B cell (primary cell): ENCODE results near the gene SPRR5. TPM values are rescaled to one million over a fixed set of nuclear protein-coding genes. Genes with fewer than 3 reads are reported as not detected.

Source experiments
- ATAC-seq: fragments of 200-7000 bp; cut with Tn5 transposase; one replicate; pipeline ENCODE4 v1.10.0; 2021; ENCODE audit warnings: low read depth, mild to moderate bottlenecking, moderate number of reproducible peaks, moderate library complexity
- CTCF ChIA-PET: fragments of 350-600 bp; sonication (Branson Sonifier 250); formaldehyde crosslinking; loops from one replicate; lab custom pipeline; 2021; ENCODE audit warnings: antibody characterized with exemption, inconsistent platforms; lab: Charles Lee
- POLR2A ChIA-PET: fragments of 350-600 bp; sonication (Branson Sonifier 250); formaldehyde crosslinking; loops from one replicate; lab custom pipeline; 2021; ENCODE audit warnings: antibody characterized with exemption; lab: Charles Lee
- DNase-seq: peaks from one replicate; pipeline ENCODE4 v3.0.0; 2013
- H2AFZ ChIP-seq: 2 replicates; pipeline ENCODE4 v1.6.1; 2012; ENCODE audit warnings: mild to moderate bottlenecking, low read depth, low read length; ENCODE audit not compliant: insufficient read depth, poor library complexity, severe bottlenecking
- H3K27ac ChIP-seq, 2 donors: 1 replicate in 1 of 2; 2 replicates in 1 of 2; pipeline ENCODE4 v1.5.1; 2012 to 2013; ENCODE audit warnings: low read length in 2 of 2, mild to moderate bottlenecking in 2 of 2, moderate library complexity in 1 of 2
- H3K27me3 ChIP-seq, 4 experiments: fragments of 200-600 bp in 1 of 4; sonication (generic) in 1 of 4; replicated peaks in 1 of 4; 1 replicate in 2 of 4; 2 replicates in 2 of 4; pipeline versions ENCODE4 v1.6.1 to v1.7.0; 2013 to 2016; ENCODE audit warnings: low read length in 3 of 4, mild to moderate bottlenecking in 2 of 4, mixed read lengths in 1 of 4, moderate library complexity in 1 of 4; ENCODE audit not compliant: insufficient read depth in 4 of 4, control insufficient read depth in 3 of 4; ENCODE audit errors: control extremely low read depth in 1 of 4
- H3K36me3 ChIP-seq, 2 experiments: replicated peaks in 1 of 2; 1 replicate in 1 of 2; 2 replicates in 1 of 2; pipeline versions ENCODE4 v1.6.1 to v1.7.1; 2013; ENCODE audit warnings: low read length in 1 of 2; ENCODE audit not compliant: insufficient read depth in 2 of 2, control insufficient read depth in 1 of 2; ENCODE audit errors: control extremely low read depth in 1 of 2, extremely low read depth in 1 of 2
- H3K4me1 ChIP-seq, 2 donors: fragments of 200-600 bp in 1 of 2; sonication (generic) in 1 of 2; 1 replicate in 1 of 2; 2 replicates in 1 of 2; pipeline versions ENCODE4 v1.5.1 to v1.6.1; 2013 to 2017; ENCODE audit warnings: low read length in 2 of 2; ENCODE audit not compliant: control insufficient read depth in 2 of 2, insufficient read depth in 2 of 2
- H3K4me2 ChIP-seq: replicated peaks from 2 replicates; pipeline ENCODE3; 2012; ENCODE audit warnings: mild to moderate bottlenecking, low read depth, low read length; ENCODE audit not compliant: poor library complexity, severe bottlenecking
- H3K4me3 ChIP-seq, 5 experiments: fragments of 200-600 bp in 1 of 5; sonication (generic) in 1 of 5; 1 replicate in 3 of 5; 2 replicates in 2 of 5; pipeline versions ENCODE4 v1.5.1 to v1.7.0; 2011 to 2016; ENCODE audit warnings: low read length in 4 of 5, mild to moderate bottlenecking in 4 of 5, low read depth in 2 of 5, control low read depth in 1 of 5, moderate library complexity in 1 of 5; ENCODE audit not compliant: insufficient read depth in 1 of 5; ENCODE audit errors: control extremely low read depth in 1 of 5, extremely low read depth in 1 of 5
- H3K79me2 ChIP-seq: fragments of 200-600 bp; sonication (generic); one replicate; pipeline ENCODE4 v1.6.0; 2016; ENCODE audit warnings: low read length; ENCODE audit not compliant: control insufficient read depth, insufficient read depth
- H3K9ac ChIP-seq: fragments of 200-600 bp; sonication (generic); 2 replicates; pipeline ENCODE4 v1.6.1; 2017; ENCODE audit warnings: mild to moderate bottlenecking, low read length, moderate library complexity
- H3K9me3 ChIP-seq, 3 donors: one replicate each; pipeline versions ENCODE4 v1.6.1 to v1.7.1; 2013; ENCODE audit warnings: low read length in 2 of 3; ENCODE audit not compliant: control insufficient read depth in 2 of 3, insufficient read depth in 1 of 3; ENCODE audit errors: control extremely low read depth in 1 of 3
- H4K20me1 ChIP-seq: 2 replicates; pipeline ENCODE4 v1.6.0; 2012; ENCODE audit warnings: mild to moderate bottlenecking, low read length; ENCODE audit not compliant: insufficient read depth, control insufficient read depth, poor library complexity, severe bottlenecking
- H3K27ac Mint-ChIP-seq: one replicate; pipeline ENCODE4 v1.8.0; 2021; ENCODE audit warnings: mixed read lengths
- H3K27me3 Mint-ChIP-seq: one replicate; pipeline ENCODE4 v1.8.0; 2021; ENCODE audit warnings: mixed read lengths
- H3K4me1 Mint-ChIP-seq: one replicate; pipeline ENCODE4 v1.8.0; 2021; ENCODE audit warnings: mixed read lengths
- H3K4me3 Mint-ChIP-seq: one replicate; pipeline ENCODE4 v1.8.0; 2021; ENCODE audit warnings: mixed read lengths
- H3K9me3 Mint-ChIP-seq: one replicate; pipeline ENCODE4 v1.8.0; 2022; ENCODE audit warnings: mixed read lengths; ENCODE audit not compliant: insufficient read depth
- EZH2 ChIP-seq: IDR thresholded peaks from 2 replicates; pipeline ENCODE4 v1.6.1; 2012; ENCODE audit warnings: borderline replicate concordance, low read depth, mild to moderate bottlenecking, moderate library complexity, low read length; ENCODE audit not compliant: insufficient read depth, poor library complexity, severe bottlenecking
- WGBS: methylation state at CpG from one replicate; pipeline ENCODE4 v1.1.5; 2013; ENCODE audit warnings: missing lambda C conversion rate; ENCODE audit not compliant: insufficient coverage; 5-methylcytosine and 5-hydroxymethylcytosine counted together
- intact Hi-C: fragments of 100-400 bp; cut with micrococcal nuclease; formaldehyde crosslinking; loops from one replicate; pipeline ENCODE4 v1.10.0; 2022
- polyA plus RNA-seq: library from polyadenylated mRNA; depleted of rRNA; stranded (reverse); fragments of >200 nt; gene quantifications from 2 replicates; pipeline ENCODE4 v1.2.3, GENCODE V29; 2012
- total RNA-seq, 2 donors: library from RNA; stranded (reverse); fragments of 120-200 nt in 1 of 2; gene quantifications; 1 replicate in 1 of 2; 2 replicates in 1 of 2; pipeline versions ENCODE4 v1.2.3 to v1.2.4, GENCODE V29; 2013 to 2022
- TF ChIP-seq, protein P1 (sequence below): fragments of 200-600 bp; IDR thresholded peaks from one replicate; pipeline ENCODE4 v1.8.0; 2022; ENCODE audit warnings: antibody characterized with exemption, mild to moderate bottlenecking

The SPRR5 gene
- total and polyA plus RNA-seq, 2 donors (not counting 1 experiment from before 2014, with no cell fraction given) = not detected

- no peaks in the 10 kb centered on the region for H3K79me2 ChIP-seq
- Mint-ChIP-seq H3K9me3 (no peaks in the 10 kb centered on the region), H3K27ac (no peak overlapping the region), H3K4me3 (no peak overlapping the region), H3K4me1 (no peaks in the 10 kb centered on the region), H3K27me3 (peaks cover 26% of the 10 kb centered on the region)
- no peak for ATAC-seq
- ChIA-PET CTCF (no interaction called here), POLR2A (no interaction called here)
- H3K4me2 ChIP-seq = no peak overlapping the region
- intact Hi-C loops = no loop called here
- no peaks in the 10 kb centered on the region for H4K20me1 ChIP-seq
- H2AFZ ChIP-seq = no peak overlapping the region
- no peak overlapping the region for H3K4me3 ChIP-seq
- DNase-seq = no peak
- no peak for TF ChIP-seq EZH2
- TF ChIP-seq, protein P1, sequence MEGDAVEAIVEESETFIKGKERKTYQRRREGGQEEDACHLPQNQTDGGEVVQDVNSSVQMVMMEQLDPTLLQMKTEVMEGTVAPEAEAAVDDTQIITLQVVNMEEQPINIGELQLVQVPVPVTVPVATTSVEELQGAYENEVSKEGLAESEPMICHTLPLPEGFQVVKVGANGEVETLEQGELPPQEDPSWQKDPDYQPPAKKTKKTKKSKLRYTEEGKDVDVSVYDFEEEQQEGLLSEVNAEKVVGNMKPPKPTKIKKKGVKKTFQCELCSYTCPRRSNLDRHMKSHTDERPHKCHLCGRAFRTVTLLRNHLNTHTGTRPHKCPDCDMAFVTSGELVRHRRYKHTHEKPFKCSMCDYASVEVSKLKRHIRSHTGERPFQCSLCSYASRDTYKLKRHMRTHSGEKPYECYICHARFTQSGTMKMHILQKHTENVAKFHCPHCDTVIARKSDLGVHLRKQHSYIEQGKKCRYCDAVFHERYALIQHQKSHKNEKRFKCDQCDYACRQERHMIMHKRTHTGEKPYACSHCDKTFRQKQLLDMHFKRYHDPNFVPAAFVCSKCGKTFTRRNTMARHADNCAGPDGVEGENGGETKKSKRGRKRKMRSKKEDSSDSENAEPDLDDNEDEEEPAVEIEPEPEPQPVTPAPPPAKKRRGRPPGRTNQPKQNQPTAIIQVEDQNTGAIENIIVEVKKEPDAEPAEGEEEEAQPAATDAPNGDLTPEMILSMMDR = no peak
- no peaks in the 10 kb centered on the region for H3K4me1 ChIP-seq
- peaks cover 0 to 2% (median 0%) of the 10 kb centered on the region in 4 experiments for H3K27me3 ChIP-seq
- H3K9ac ChIP-seq = no peak overlapping the region
- H3K9me3 ChIP-seq = no peaks in the 10 kb centered on the region
- 86% methylated on average over 1 of the region's 3 CpGs for WGBS
- no peaks in the 10 kb centered on the region for H3K36me3 ChIP-seq
- H3K27ac ChIP-seq = no peak overlapping the region
Measured at GRCh38 chr1:152946248-152946647, 758 bp upstream of the SPRR5 start.

DNA sequence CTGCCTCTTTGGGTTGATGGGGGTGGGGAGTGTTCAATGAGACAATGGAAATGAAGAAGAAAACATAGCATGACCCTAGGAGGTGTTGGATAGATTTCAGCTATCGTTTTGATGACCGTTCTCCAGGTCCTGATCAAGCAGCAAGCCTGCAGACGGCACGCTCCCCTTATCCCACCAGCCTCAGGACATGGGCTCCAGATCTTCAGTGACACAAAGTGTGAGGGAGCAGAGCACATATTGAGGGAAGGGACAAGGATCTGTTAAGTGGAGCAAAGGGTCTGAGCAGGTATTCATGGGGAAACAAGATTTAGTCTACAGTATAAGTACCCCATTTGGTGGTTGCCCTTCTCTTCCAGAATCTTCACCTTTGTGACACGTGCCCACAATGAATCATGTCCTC is 4.7 kb downstream of the SPRR5 start:
- H3K36me3 ChIP-seq = no peaks in the 10 kb centered on the region
- no peak overlapping the region for H3K4me3 ChIP-seq
- no peaks in the 10 kb centered on the region for H4K20me1 ChIP-seq
- peaks cover 0 to 3% (median 0%) of the 10 kb centered on the region in 3 donors for H3K9me3 ChIP-seq
- H3K79me2 ChIP-seq = no peaks in the 10 kb centered on the region
- H2AFZ ChIP-seq = no peak overlapping the region
- ChIA-PET CTCF (no interaction called here), POLR2A (no interaction called here)
- no peak overlapping the region for H3K27ac ChIP-seq
- TF ChIP-seq, protein P1 = no peak
- TF ChIP-seq EZH2 = no peak
- Mint-ChIP-seq H3K27me3 (peaks cover 19% of the 10 kb centered on the region), H3K9me3 (no peaks in the 10 kb centered on the region), H3K4me3 (no peak overlapping the region), H3K27ac (no peak overlapping the region), H3K4me1 (no peaks in the 10 kb centered on the region)
- H3K9ac ChIP-seq = no peak overlapping the region
- intact Hi-C loops = no loop called here
- no peak for ATAC-seq
- no peak overlapping the region for H3K4me2 ChIP-seq
- H3K4me1 ChIP-seq = no peaks in the 10 kb centered on the region
- WGBS = no CpG with 5 or more reads among the region's 5 CpGs
- peaks cover 0 to 2% (median 0%) of the 10 kb centered on the region in 4 experiments for H3K27me3 ChIP-seq
- no peak for DNase-seq
